Measurements from ENCODE around the gene KCTD21.
"Not testable (repeated sequence)": the region's sequence is repeated elsewhere in the genome, so short reads cannot be mapped to it uniquely, and the experiment has no call there.

The KCTD21 gene

DNA sequence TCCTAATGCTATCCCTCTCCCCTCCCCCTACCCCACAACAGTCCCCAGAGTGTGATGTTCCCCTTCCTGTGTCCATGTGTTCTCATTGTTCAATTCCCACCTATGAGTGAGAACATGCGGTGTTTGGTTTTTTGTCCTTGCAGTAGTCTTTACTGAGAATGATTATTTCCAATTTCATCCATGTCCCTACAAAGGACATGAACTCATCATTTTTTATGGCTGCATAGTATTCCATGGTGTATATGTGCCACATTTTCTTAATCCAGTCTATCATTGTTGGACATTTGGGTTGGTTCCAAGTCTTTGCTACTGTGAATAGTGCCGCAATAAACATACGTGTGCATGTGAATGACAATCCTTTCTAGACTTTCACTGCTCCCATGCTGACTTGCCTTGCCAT, 12.6 kb downstream of the KCTD21 start:
- DNase-seq (ENCODE audit: low read depth): not testable (repeated sequence)

DNA sequence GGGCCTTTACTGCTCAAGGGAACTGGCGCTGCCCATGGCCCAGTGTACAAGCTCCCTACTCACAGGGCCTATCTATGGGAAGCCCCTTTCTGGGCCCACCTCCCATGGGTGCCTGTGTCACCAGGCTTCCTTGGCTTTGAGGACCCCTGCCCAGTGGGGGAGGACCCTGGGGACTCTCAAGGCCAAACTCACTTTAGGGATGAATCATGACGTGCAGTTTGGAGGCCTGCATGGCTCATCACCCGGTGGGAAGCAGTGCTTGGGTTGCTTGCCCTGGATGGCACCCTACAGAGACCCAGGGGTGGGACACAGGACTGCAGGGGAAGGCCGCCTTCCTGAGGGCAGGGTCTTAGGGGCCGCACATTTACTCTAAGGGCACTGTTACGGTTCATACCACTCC, 16.5 kb downstream of the KCTD21 start:
- no peak for DNase-seq (ENCODE audit: low read depth)

DNA sequence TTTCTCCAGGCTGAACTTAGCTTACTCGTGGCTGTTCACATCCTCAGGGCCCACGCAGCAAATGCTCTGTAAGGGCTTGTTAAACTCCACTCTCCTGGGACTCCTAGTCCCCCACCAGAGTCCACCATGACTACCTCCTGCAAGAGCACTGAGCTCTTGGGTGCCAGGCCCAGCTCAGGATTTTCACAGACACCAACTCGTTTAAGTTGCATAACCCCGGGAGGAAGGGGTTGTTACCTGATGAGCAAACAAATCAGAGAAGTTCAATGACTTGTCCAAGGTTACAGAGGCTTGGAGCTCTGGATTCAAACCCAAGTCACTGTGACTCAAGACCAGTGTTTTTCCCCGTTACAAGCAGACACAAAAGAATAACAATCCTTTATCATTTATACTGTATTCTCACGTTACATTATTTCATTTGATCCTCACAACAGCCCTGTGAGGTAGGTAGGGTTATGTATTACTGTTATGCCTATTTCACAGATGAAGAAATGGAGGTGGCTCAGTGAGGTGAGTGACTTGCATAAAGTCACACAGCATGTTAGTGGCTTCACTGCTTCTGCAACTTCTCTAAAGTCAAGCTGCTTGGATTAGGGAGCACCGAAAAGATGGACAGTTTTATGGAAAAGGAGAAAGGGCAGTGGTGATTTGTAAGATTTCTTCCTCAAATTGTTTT, 17.4 kb downstream of the KCTD21 start:
- DNase-seq (ENCODE audit: low read depth): no peak

- DNase-seq (ENCODE audit: low read depth): no peak
Observed at GRCh38 chr11:78170413-78170812, 18.0 kb downstream of the KCTD21 start.

GRCh38 chr11:78168539-78169477, 19.6 kb downstream of the KCTD21 start:
- DNase-seq (ENCODE audit: low read depth): no peak

- no peak for DNase-seq (ENCODE audit: low read depth)
Observed at GRCh38 chr11:78166855-78167469, 21.5 kb downstream of the KCTD21 start.

DNA sequence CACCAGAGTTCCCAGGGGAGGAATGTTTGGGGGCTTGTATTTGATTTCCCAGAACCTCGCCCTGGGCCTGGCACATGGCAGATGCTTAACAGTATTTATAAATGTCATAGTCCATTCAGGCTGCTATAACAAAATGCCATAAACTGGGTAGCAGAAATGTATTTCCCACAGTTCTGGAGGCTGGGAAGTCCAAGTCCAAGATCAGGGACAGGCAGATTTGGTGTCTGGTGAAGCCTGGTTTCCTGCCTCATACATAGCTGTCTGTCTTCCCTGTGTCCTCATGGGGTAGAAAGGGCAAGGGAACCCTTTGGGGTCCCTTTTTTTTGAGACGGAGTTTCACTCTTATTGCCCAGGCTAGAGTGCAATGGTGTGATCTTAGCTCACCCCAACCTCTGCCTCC, 24.0 kb downstream of the KCTD21 start:
- no peak for DNase-seq (ENCODE audit: low read depth)

DNA sequence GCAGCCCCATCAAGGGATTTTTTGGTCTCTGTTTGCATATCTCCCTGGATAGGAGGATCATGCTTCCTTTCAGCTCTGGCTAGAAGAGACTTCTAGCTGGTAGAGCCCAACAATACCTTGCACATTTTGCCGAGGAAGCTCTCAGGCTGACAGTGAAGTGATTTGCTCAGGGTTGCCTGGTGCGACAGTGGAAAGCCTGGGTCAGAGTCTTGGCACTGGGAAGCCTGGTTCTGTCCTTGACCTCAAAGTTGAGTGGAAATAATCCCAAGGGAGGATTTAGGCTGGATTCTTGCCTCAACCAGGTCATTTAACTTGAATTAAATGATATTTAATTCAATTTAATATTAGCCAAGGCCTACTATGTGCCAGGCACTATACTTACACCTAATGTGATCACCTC, 24.6 kb downstream of the KCTD21 start:
- no peak for DNase-seq (ENCODE audit: low read depth)

DNA sequence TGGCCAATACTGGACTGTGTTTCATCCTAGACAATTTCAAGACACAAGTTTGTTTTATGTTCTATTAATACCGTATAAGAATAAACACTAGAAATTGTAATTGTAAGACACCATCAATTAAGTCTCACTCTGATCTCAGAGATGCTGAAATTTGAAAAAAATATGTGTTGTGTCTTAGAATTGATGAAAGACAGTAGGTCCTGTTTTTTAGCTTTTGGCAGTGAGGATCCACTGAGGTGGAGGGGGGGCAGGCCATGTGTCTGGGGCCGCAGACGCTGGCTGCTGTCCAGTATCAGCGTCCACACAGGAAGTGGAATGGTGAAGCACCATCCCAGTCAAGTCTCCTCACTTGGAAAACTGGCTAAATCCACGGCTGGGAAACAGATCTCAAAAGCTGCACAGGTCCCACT, 26.5 kb downstream of the KCTD21 start:
- DNase-seq (ENCODE audit: low read depth): no peak

DNA sequence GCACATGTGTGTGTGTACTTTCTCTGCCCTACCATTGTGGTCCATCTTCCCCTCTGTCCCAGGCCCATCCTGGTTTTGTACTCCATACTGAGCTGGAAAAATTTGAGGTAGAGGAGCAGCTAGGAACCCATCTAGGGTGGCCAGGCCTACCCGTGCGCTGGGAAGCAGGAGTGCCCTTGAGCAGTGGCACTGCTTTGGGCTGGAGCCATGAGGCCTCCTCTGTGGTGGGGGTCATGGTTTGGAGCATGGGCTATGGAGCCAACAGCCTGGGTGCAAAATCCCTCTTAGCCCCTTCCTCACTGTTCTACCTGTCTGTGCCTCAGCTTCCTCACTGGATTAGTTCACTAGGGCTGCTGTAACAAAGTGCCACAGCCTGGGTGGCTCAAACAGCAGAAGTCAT, 27.1 kb downstream of the KCTD21 start:
- no peak for DNase-seq (ENCODE audit: low read depth)

DNA sequence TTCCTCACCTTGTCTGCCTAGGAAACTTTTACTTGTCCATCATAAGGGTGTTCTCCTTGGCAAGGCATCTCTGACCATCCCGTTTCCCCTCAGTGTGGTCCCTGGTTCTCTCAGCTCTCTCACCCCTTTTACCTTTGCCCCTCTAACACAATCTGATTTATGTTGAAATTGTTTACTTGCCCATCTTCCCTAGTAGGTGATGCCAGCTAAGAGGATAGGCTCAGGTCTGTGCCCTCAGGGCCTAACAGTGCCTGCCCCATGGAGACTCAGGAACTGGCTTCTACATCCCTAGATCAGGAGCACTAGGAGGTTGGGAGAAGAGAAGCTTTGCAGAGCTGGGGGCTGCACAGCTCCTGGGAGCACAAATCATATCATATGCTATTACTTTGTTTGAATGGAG, 27.9 kb downstream of the KCTD21 start:
- no peak for DNase-seq (ENCODE audit: low read depth)

GRCh38 chr11:78158987-78159652, 29.3 kb downstream of the KCTD21 start:
- no peak for DNase-seq (ENCODE audit: low read depth)

- no peak for DNase-seq (ENCODE audit: low read depth)
Observed at GRCh38 chr11:78156127-78156844, 32.1 kb downstream of the KCTD21 start.

- DNase-seq (ENCODE audit: low read depth): no peak
Observed at GRCh38 chr11:78151804-78152203, 36.6 kb downstream of the KCTD21 start.

DNA sequence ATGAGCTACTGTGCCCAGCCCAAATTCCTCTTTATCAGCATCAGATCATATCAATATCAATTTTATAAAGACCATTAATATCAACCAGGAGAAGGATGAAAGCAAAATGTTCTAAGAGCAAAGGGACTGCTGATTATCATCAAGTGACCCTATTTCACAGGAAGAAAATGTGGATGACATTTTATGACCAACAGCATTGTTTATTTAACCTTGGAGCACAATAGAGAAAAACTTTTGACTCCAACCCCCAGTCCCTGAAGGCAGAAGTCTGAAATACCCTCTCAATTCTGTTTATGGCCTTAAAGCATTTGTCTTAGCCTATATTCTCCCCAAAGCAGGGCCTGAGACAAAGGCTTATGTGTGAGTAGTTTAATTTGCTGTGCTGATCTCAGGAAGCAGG, 37.7 kb downstream of the KCTD21 start:
- no peak for DNase-seq (ENCODE audit: low read depth)

- no peak for DNase-seq (ENCODE audit: low read depth)
Observed at GRCh38 chr11:78150346-78150745, 38.1 kb downstream of the KCTD21 start.

GRCh38 chr11:78149646-78150045, 38.8 kb downstream of the KCTD21 start:
- DNase-seq (ENCODE audit: low read depth): no peak

- no peak for DNase-seq (ENCODE audit: low read depth)
Observed at GRCh38 chr11:78147807-78148206, 40.6 kb downstream of the KCTD21 start.

GRCh38 chr11:78145511-78146025, 42.9 kb downstream of the KCTD21 start:
- no peak for DNase-seq (ENCODE audit: low read depth)

- no peak for DNase-seq (ENCODE audit: low read depth)
Observed at GRCh38 chr11:78140392-78141077, 47.9 kb downstream of the KCTD21 start.
